GM10248 (cell line): Measurements from ENCODE around the gene FGD2.
A peak's percentile ranks its signal among the peaks of the same experiment; 100 is the strongest.

Source experiments
- CTCF ChIA-PET: fragments of 300-600 bp; sonication (Branson Sonifier 250); formaldehyde crosslinking; extraction: SDS; loops from one replicate; lab custom pipeline; 2021; ENCODE audit warnings: antibody characterized with exemption; lab: Yijun Ruan, JAX
- POLR2A ChIA-PET: fragments of 350-650 bp; sonication (Branson Sonifier 250); formaldehyde crosslinking; extraction: SDS; loops from one replicate; lab custom pipeline; 2020; ENCODE audit warnings: antibody characterized with exemption; lab: Yijun Ruan, JAX
- DNase-seq: peaks from one replicate; pipeline ENCODE4 v3.0.0; 2012; ENCODE audit errors: extremely low spot score
- CTCF ChIP-seq: IDR thresholded peaks from 2 replicates; pipeline ENCODE4 v1.5.1; 2012; ENCODE audit warnings: mild to moderate bottlenecking, low read depth; ENCODE audit errors: extremely low read depth, missing control alignments, control extremely low read depth

Gene FGD2

GRCh38 chr6:36959555-36960250 is 45.8 kb upstream of the FGD2 start:
- TF ChIP-seq CTCF = no peak
- no peak for DNase-seq
- ChIA-PET CTCF (no interaction called here), POLR2A (interaction anchor here (0.7 kb wide), 1 partner anchor 11 kb away, joined by 3 read pairs; no protein-coding TSS in a partner anchor)

GRCh38 chr6:36961441-36962435 is 43.7 kb upstream of the FGD2 start:
- POLR2A ChIA-PET = no interaction called here
- CTCF ChIA-PET = no interaction called here
- TF ChIP-seq CTCF = no peak
- DNase-seq = no peak

GRCh38 chr6:36962874-36963273 is 42.6 kb upstream of the FGD2 start:
- ChIA-PET CTCF (interaction anchor here (0.8 to 2.5 kb wide), 7 partner anchors 9 to 181 kb away, joined by 3 to 8 read pairs (median 7); partner anchors contain the start of gene PI16), POLR2A (no interaction called here)
- no peak for TF ChIP-seq CTCF
- peak; percentile 91 for DNase-seq

GRCh38 chr6:36963451-36964290 is 41.8 kb upstream of the FGD2 start:
- ChIA-PET CTCF (interaction anchor here (0.6 to 4.0 kb wide), 14 partner anchors 8 to 247 kb away, joined by 3 to 15 read pairs (median 3); partner anchors contain the start of genes C6orf89, MTCH1 and PI16), POLR2A (no interaction called here)
- TF ChIP-seq CTCF = no peak
- DNase-seq = peak; percentile 63

GRCh38 chr6:36964349-36964748 is 41.1 kb upstream of the FGD2 start:
- CTCF ChIA-PET = interaction anchor here (0.6 to 4.0 kb wide), 10 partner anchors 8 to 246 kb away, joined by 3 to 15 read pairs (median 4); partner anchors contain the start of genes C6orf89, MTCH1 and PI16
- no peak for TF ChIP-seq CTCF
- DNase-seq = no peak
- POLR2A ChIA-PET = interaction anchor here (0.5 kb wide), 1 partner anchor 100 kb away, joined by 4 read pairs; no protein-coding TSS in a partner anchor
